Keratinocyte (primary cell): Measurements from ENCODE around the gene KIF13A. TPM values are rescaled to one million over a fixed set of nuclear protein-coding genes. Genes with fewer than 3 reads are reported as not detected.

Experiments
- DNase-seq: peaks from one replicate; pipeline ENCODE4 v3.0.0-alpha.2; 2011; ENCODE audit warnings: low read depth, missing footprints, low spot score
- FAIRE-seq: peaks from 2 replicates; lab custom pipeline; 2011; peaks lifted over from hg19 to GRCh38; lab: Jason Lieb, UNC
- H2AFZ ChIP-seq: 2 replicates; pipeline ENCODE4 v1.6.0; 2012; ENCODE audit warnings: low read length, control low read depth, inconsistent platforms; ENCODE audit not compliant: control insufficient read depth
- H3K27ac ChIP-seq: 2 replicates; pipeline ENCODE4 v1.5.1; 2011; ENCODE audit warnings: low read length; ENCODE audit not compliant: control insufficient read depth, insufficient read depth
- H3K27me3 ChIP-seq: 3 replicates; pipeline ENCODE4 v1.6.0; 2011; ENCODE audit warnings: low read length; ENCODE audit not compliant: control insufficient read depth, insufficient read depth; ENCODE audit errors: extremely low read depth
- H3K36me3 ChIP-seq, 2 experiments: 2 replicates in 1 of 2; 3 replicates in 1 of 2; pipeline ENCODE4 v1.5.1; 2011; ENCODE audit warnings: low read length in 2 of 2, mild to moderate bottlenecking in 1 of 2; ENCODE audit not compliant: control insufficient read depth in 2 of 2, insufficient read depth in 2 of 2; ENCODE audit errors: extremely low read depth in 1 of 2
- H3K4me1 ChIP-seq: 3 replicates; pipeline ENCODE4 v1.5.1; 2011; ENCODE audit warnings: low read length; ENCODE audit not compliant: control insufficient read depth, insufficient read depth; ENCODE audit errors: extremely low read depth
- H3K4me2 ChIP-seq: 3 replicates; pipeline ENCODE4 v1.6.0; 2011; ENCODE audit warnings: low read depth, low read length; ENCODE audit not compliant: control insufficient read depth, insufficient read depth; ENCODE audit errors: extremely low read depth
- H3K4me3 ChIP-seq, 3 experiments: fragments of 200-600 bp in 1 of 3; sonication (generic) in 1 of 3; 2 replicates in 2 of 3; 3 replicates in 1 of 3; pipeline ENCODE4 v1.5.1; 2011 to 2016; ENCODE audit warnings: low read length in 3 of 3, mild to moderate bottlenecking in 3 of 3, control low read depth in 2 of 3, inconsistent platforms in 1 of 3, low read depth in 1 of 3, mixed read lengths in 1 of 3, mixed run types in 1 of 3, moderate library complexity in 1 of 3; ENCODE audit not compliant: control insufficient read depth in 2 of 3, insufficient read depth in 2 of 3; ENCODE audit errors: extremely low read depth in 1 of 3
- H3K79me2 ChIP-seq: 2 replicates; pipeline ENCODE4 v1.6.0; 2012; ENCODE audit warnings: low read length; ENCODE audit not compliant: control insufficient read depth, insufficient read depth
- H3K9ac ChIP-seq: 3 replicates; pipeline ENCODE4 v1.6.0; 2011; ENCODE audit warnings: low read length; ENCODE audit not compliant: control insufficient read depth, insufficient read depth; ENCODE audit errors: extremely low read depth
- H3K9me1 ChIP-seq: 3 replicates; pipeline ENCODE4 v1.6.0; 2011; ENCODE audit warnings: low read length; ENCODE audit not compliant: control insufficient read depth, insufficient read depth; ENCODE audit errors: extremely low read depth
- H3K9me3 ChIP-seq: 2 replicates; pipeline ENCODE4 v1.5.1; 2012; ENCODE audit warnings: low read depth, low read length; ENCODE audit not compliant: control insufficient read depth
- H4K20me1 ChIP-seq: 3 replicates; pipeline ENCODE4 v1.6.0; 2011; ENCODE audit warnings: low read length; ENCODE audit not compliant: control insufficient read depth, insufficient read depth; ENCODE audit errors: extremely low read depth
- CTCF ChIP-seq, 3 experiments: IDR thresholded peaks in 1 of 3; conservative IDR thresholded peaks in 1 of 3; optimal IDR thresholded peaks in 1 of 3; 2 replicates in 2 of 3; 3 replicates in 1 of 3; pipeline versions ENCODE3 to v1.5.1; 2011; ENCODE audit warnings: low read length in 3 of 3, mild to moderate bottlenecking in 3 of 3, moderate library complexity in 2 of 3, control low read depth in 1 of 3, inconsistent platforms in 1 of 3; ENCODE audit not compliant: insufficient read depth in 2 of 3; ENCODE audit errors: extremely low read depth in 1 of 3
- EZH2 ChIP-seq: IDR thresholded peaks from one replicate; pipeline ENCODE4 v1.6.1; 2012; ENCODE audit warnings: inconsistent platforms, mild to moderate bottlenecking, low read length, moderate library complexity
- dilution Hi-C: fragments of 300-500 bp; cut with MboI; formaldehyde crosslinking; loops from one replicate; pipeline ENCODE4 v1.7.0; 2020; ENCODE audit warnings: low sequenced_read_pairs; ENCODE audit not compliant: extremely low pct_ligation_motif_present
- polyA plus RNA-seq, 5 experiments: library from polyadenylated mRNA; depleted of rRNA in 3 of 5; stranded (reverse) in 3 of 5; stranded (forward) in 1 of 5; unstranded in 1 of 5; fragments of >200 nt; gene quantifications; 1 replicate in 1 of 5; 2 replicates in 3 of 5; 3 replicates in 1 of 5; pipeline versions ENCODE4 v1.2.1 to v1.2.3, GENCODE V29; 2011 to 2012; ENCODE audit warnings: missing spikeins in 2 of 5, low read depth in 1 of 5, low replicate concordance in 1 of 5

The KIF13A gene
- polyA plus RNA-seq, 1 donor (not counting 4 experiments of a cell fraction or from before 2014, with no cell fraction given): 96.2 TPM

DNA sequence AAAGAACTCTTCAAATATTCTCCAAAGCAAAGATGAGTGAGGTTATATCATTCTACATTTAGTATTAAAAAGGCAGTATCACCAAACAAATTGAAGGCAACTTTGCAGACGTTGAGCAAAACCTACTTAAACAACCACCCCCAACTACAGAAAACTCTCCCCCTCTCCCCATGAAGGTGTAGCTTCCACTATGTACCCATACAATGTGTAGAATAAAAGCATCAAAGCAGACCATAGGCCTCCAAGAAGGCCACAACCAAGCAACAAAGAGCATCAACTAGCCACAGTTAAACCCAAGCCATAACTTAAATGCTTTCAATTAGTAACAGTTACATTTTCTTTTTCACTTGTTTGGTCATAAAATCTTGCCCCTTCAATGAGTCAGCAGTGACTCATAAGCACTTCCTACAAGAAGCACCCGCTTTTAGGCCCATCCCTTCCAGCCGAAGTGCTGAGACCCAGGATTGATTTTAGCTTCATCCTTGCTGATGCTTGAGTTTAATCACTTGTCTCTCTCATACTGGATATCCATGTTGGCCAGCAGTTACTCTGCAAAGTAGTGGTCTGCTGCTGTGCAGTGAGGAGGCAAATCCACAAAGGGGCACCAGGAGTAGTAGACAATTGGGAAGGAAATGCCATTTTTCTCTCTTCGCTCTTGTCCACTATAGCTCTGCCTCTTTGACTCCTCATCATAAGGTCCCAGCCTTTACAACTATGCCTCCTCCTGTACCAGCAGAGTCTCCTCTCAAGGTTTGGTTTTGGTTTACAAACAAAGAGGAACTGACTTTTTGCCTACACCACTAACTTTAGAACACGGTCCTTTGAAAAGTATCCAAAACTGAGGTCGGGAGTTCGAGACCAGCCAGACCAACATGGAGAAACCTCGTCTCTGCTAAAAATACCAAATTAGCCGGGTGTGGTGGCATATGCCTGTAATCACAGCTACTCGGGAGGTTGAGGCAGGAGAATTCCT, 272.3 kb downstream of the KIF13A start:
- H3K4me2 ChIP-seq: peak overlapping the region; percentile 70
- peak; percentile 88 for FAIRE-seq
- no peak overlapping the region for H3K9ac ChIP-seq
- peak overlapping the region; percentile 81 for H2AFZ ChIP-seq
- H3K79me2 ChIP-seq: no peaks in the 10 kb centered on the region
- TF ChIP-seq EZH2 (no peak), CTCF (optimal IDR thresholded peaks at IDR 0.05 in 1 of 3, IDR thresholded peaks at IDR 0.05 in 1 of 3, conservative IDR thresholded peaks at IDR 0.05 in 1 of 3; ENCODE audit: extremely low read depth in 1 of 3, insufficient read depth in 2 of 3, low read length in 3 of 3) (no peak)
- no peaks in the 10 kb centered on the region for H3K9me3 ChIP-seq
- peak overlapping the region; percentile 42 for H3K27ac ChIP-seq
- H3K4me1 ChIP-seq: peaks cover 16% of the 10 kb centered on the region
- H4K20me1 ChIP-seq: no peaks in the 10 kb centered on the region
- peak overlapping the region in 2 of 3 experiments; percentile 0 to 3 for H3K4me3 ChIP-seq
- no peaks in the 10 kb centered on the region for H3K27me3 ChIP-seq
- no peaks in the 10 kb centered on the region for H3K36me3 ChIP-seq
- peak; percentile 73 for DNase-seq
- dilution Hi-C loops: no loop called here
- no peaks in the 10 kb centered on the region for H3K9me1 ChIP-seq

- Histone ChIP-seq H4K20me1 (no peaks in the 10 kb centered on the region), H3K4me3 (no peak overlapping the region), H3K4me2 (no peak overlapping the region), H3K9me3 (no peaks in the 10 kb centered on the region), H3K9me1 (no peaks in the 10 kb centered on the region), H3K27ac (no peak overlapping the region), H3K4me1 (peaks cover 16% of the 10 kb centered on the region), H2AFZ (no peak overlapping the region), H3K27me3 (no peaks in the 10 kb centered on the region), H3K36me3 (no peaks in the 10 kb centered on the region), H3K9ac (no peak overlapping the region), H3K79me2 (no peaks in the 10 kb centered on the region)
- no peak for DNase-seq
- dilution Hi-C loops: no loop called here
- no peak for TF ChIP-seq CTCF (optimal IDR thresholded peaks at IDR 0.05 in 1 of 3, IDR thresholded peaks at IDR 0.05 in 1 of 3, conservative IDR thresholded peaks at IDR 0.05 in 1 of 3; ENCODE audit: extremely low read depth in 1 of 3, insufficient read depth in 2 of 3, low read length in 3 of 3)
- TF ChIP-seq EZH2: no peak
- no peak for FAIRE-seq
These were observed 273.3 kb downstream of the KIF13A start for GRCh38 chr6:17714177-17714576.
